Panc1 (cell line): ENCODE results near the gene ACSL6. TPM values are rescaled to one million over a fixed set of nuclear protein-coding genes. Genes with fewer than 3 reads are reported as not detected.

Experiments used
- ATAC-seq: fragments of 200-7000 bp; cut with Tn5 transposase; 2 replicates; pipeline ENCODE4 v1.9.1; 2020; ENCODE audit warnings: mild to moderate bottlenecking, moderate library complexity
- BruUV-seq: library from RNA; stranded (reverse); fragments of 400-500 nt; replicated peaks from 2 replicates; lab custom pipeline; 2021; lab: Mats Ljungman, UMichigan
- CTCF ChIA-PET: fragments of 300-600 bp; sonication (Branson Sonifier 250); formaldehyde crosslinking; loops from one replicate; lab custom pipeline; 2022; ENCODE audit warnings: antibody characterized with exemption; lab: Charles Lee
- POLR2A ChIA-PET: fragments of 300-600 bp; sonication (Branson Sonifier 250); formaldehyde crosslinking; loops from one replicate; lab custom pipeline; 2022; ENCODE audit warnings: antibody characterized with exemption; lab: Charles Lee
- DNase-seq: peaks from one replicate; pipeline ENCODE4 v3.0.0-alpha.2; 2010; ENCODE audit warnings: low read depth, low spot score
- H3K27ac ChIP-seq: 2 replicates; pipeline ENCODE4 v1.5.1; 2011; ENCODE audit warnings: mild to moderate bottlenecking, low read length, inconsistent platforms
- H3K27me3 ChIP-seq: fragments of 200-500 bp; sonication (Bioruptor generic); 2 replicates; pipeline ENCODE4 v1.6.0; 2014; ENCODE audit warnings: low read length, inconsistent platforms; ENCODE audit not compliant: control insufficient read depth, insufficient read depth
- H3K36me3 ChIP-seq: fragments of 200-500 bp; sonication (Bioruptor generic); 2 replicates; pipeline ENCODE4 v1.5.1; 2014; ENCODE audit warnings: inconsistent platforms, mild to moderate bottlenecking, low read length, moderate library complexity; ENCODE audit not compliant: control insufficient read depth, insufficient read depth
- H3K4me1 ChIP-seq: 2 replicates; pipeline ENCODE4 v1.5.1; 2011; ENCODE audit warnings: inconsistent platforms, mild to moderate bottlenecking, low read length, moderate library complexity; ENCODE audit not compliant: control insufficient read depth, insufficient read depth
- H3K4me3 ChIP-seq, 2 experiments: 2 replicates each; pipeline ENCODE4 v1.5.1; 2011 to 2012; ENCODE audit warnings: low read depth in 2 of 2, low read length in 2 of 2, mild to moderate bottlenecking in 2 of 2, inconsistent platforms in 1 of 2, moderate library complexity in 1 of 2
- H3K9me3 ChIP-seq: fragments of 200-500 bp; sonication (Bioruptor generic); 2 replicates; pipeline ENCODE4 v1.5.1; 2014; ENCODE audit warnings: low read depth, mild to moderate bottlenecking, inconsistent platforms, low read length, moderate library complexity; ENCODE audit not compliant: control insufficient read depth, insufficient read depth
- POLR2AphosphoS5 ChIP-seq: IDR thresholded peaks from 2 replicates; pipeline ENCODE4 v1.6.1; 2012; ENCODE audit warnings: mild to moderate bottlenecking, low read depth, low read length, moderate library complexity
- SIN3A ChIP-seq: IDR thresholded peaks from 2 replicates; pipeline ENCODE4 v1.6.1; 2012; ENCODE audit warnings: low read depth, mild to moderate bottlenecking, low read length, moderate library complexity, borderline replicate concordance; ENCODE audit not compliant: insufficient read depth
- TCF7L2 ChIP-seq: IDR thresholded peaks from 2 replicates; pipeline ENCODE4 v1.6.1; 2011; ENCODE audit warnings: mild to moderate bottlenecking, low read depth, low read length, inconsistent platforms
- in situ Hi-C: cut with HindIII; loops from 2 replicates; pipeline ENCODE4 v1.10.0; 2016; ENCODE audit warnings: low sequenced_read_pairs, low pct_unique_long_range_greater_than_20kb
- intact Hi-C: fragments of 100-400 bp; cut with micrococcal nuclease; formaldehyde crosslinking; loops from one replicate; pipeline ENCODE4 v1.10.0; 2022; ENCODE audit not compliant: unreplicated experiment
- total RNA-seq: library from RNA; stranded (reverse); gene quantifications from one replicate; pipeline ENCODE4 v1.2.1, GENCODE V29; 2021; ENCODE audit not compliant: unreplicated experiment
- TF ChIP-seq, protein P1 (sequence below): fragments of 450-650 bp; IDR thresholded peaks from 2 replicates; pipeline ENCODE4 v1.5.1; 2017; ENCODE audit warnings: mild to moderate bottlenecking
- TF ChIP-seq, protein P2 (sequence below), 2 experiments: IDR thresholded peaks; 2 replicates each; pipeline ENCODE4 v1.6.1; 2011 to 2012; ENCODE audit warnings: low read depth in 2 of 2, control low read depth in 1 of 2, low read length in 1 of 2, mild to moderate bottlenecking in 1 of 2, moderate library complexity in 1 of 2; ENCODE audit not compliant: insufficient read depth in 1 of 2

Gene ACSL6
- total RNA-seq, 1 experiment from 2014 or later: 0.18 TPM

DNA sequence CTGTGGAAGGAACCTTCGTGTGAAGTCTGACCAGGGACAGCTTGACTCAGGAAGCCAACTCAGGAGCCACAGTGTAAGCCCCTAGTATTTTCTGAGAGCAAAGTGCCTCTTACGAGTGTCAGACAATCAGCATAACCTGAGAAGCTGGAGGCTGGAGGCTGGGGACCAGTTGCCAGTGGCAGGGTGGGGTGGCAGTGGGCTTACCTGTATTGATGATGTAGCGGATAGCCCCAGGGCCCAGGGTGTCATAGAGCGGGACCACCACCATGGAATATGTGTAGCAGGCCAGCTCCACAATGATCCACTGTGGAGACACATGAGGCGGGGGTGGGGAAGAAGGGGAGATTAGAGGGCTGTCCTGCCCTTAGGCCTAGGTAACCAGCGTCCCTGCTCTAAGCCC is 22.9 kb downstream of the ACSL6 start:
- in situ Hi-C loops (no loop called here), intact Hi-C loops (no loop called here)
- no TSS peak for BruUV-seq
- TF ChIP-seq POLR2AphosphoS5 (no peak), SIN3A (no peak), TCF7L2 (no peak)
- TF ChIP-seq, protein P1, sequence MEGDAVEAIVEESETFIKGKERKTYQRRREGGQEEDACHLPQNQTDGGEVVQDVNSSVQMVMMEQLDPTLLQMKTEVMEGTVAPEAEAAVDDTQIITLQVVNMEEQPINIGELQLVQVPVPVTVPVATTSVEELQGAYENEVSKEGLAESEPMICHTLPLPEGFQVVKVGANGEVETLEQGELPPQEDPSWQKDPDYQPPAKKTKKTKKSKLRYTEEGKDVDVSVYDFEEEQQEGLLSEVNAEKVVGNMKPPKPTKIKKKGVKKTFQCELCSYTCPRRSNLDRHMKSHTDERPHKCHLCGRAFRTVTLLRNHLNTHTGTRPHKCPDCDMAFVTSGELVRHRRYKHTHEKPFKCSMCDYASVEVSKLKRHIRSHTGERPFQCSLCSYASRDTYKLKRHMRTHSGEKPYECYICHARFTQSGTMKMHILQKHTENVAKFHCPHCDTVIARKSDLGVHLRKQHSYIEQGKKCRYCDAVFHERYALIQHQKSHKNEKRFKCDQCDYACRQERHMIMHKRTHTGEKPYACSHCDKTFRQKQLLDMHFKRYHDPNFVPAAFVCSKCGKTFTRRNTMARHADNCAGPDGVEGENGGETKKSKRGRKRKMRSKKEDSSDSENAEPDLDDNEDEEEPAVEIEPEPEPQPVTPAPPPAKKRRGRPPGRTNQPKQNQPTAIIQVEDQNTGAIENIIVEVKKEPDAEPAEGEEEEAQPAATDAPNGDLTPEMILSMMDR: no peak
- TF ChIP-seq, protein P2, sequence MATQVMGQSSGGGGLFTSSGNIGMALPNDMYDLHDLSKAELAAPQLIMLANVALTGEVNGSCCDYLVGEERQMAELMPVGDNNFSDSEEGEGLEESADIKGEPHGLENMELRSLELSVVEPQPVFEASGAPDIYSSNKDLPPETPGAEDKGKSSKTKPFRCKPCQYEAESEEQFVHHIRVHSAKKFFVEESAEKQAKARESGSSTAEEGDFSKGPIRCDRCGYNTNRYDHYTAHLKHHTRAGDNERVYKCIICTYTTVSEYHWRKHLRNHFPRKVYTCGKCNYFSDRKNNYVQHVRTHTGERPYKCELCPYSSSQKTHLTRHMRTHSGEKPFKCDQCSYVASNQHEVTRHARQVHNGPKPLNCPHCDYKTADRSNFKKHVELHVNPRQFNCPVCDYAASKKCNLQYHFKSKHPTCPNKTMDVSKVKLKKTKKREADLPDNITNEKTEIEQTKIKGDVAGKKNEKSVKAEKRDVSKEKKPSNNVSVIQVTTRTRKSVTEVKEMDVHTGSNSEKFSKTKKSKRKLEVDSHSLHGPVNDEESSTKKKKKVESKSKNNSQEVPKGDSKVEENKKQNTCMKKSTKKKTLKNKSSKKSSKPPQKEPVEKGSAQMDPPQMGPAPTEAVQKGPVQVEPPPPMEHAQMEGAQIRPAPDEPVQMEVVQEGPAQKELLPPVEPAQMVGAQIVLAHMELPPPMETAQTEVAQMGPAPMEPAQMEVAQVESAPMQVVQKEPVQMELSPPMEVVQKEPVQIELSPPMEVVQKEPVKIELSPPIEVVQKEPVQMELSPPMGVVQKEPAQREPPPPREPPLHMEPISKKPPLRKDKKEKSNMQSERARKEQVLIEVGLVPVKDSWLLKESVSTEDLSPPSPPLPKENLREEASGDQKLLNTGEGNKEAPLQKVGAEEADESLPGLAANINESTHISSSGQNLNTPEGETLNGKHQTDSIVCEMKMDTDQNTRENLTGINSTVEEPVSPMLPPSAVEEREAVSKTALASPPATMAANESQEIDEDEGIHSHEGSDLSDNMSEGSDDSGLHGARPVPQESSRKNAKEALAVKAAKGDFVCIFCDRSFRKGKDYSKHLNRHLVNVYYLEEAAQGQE (IDR thresholded peaks at IDR 0.05; ENCODE audit: insufficient read depth in 1 of 2, low read depth in 2 of 2, low read length in 1 of 2): no peak
- no peak overlapping the region for H3K4me3 ChIP-seq
- H3K36me3 ChIP-seq: no peaks in the 10 kb centered on the region
- ChIA-PET POLR2A (no interaction called here), CTCF (no interaction called here)
- no peaks in the 10 kb centered on the region for H3K27me3 ChIP-seq
- H3K4me1 ChIP-seq: no peaks in the 10 kb centered on the region
- DNase-seq (no peak), ATAC-seq (no peak)
- H3K9me3 ChIP-seq: no peaks in the 10 kb centered on the region
- no peak overlapping the region for H3K27ac ChIP-seq

DNA sequence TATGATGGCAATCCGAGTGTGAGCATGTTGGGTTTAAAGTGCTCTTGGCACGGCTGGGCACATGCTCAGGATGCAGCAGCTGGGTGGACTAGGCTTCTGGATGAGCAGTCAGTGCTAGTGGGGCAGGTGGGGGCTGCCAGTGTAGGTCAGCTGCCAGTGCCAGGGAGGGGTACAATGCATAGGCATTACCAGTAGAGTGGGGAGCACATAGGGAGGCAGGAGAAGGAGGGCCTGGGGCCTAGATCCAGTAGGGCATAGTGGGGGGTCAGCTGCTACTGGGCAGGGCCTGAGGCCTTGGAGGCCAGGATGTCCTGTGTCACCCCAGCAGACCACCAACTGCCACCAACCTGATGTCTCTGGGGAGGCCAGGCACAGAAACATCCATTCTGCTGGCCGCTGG is 24.2 kb downstream of the ACSL6 start:
- no peak overlapping the region for H3K27ac ChIP-seq
- ATAC-seq: no peak
- ChIA-PET POLR2A (no interaction called here), CTCF (no interaction called here)
- no TSS peak for BruUV-seq
- H3K4me3 ChIP-seq: no peak overlapping the region
- TF ChIP-seq POLR2AphosphoS5 (no peak), SIN3A (no peak), TCF7L2 (no peak)
- TF ChIP-seq, protein P1: no peak
- TF ChIP-seq, protein P2 (IDR thresholded peaks at IDR 0.05; ENCODE audit: insufficient read depth in 1 of 2, low read depth in 2 of 2, low read length in 1 of 2): no peak
- H3K9me3 ChIP-seq: no peaks in the 10 kb centered on the region
- H3K36me3 ChIP-seq: no peaks in the 10 kb centered on the region
- DNase-seq: no peak
- H3K4me1 ChIP-seq: no peaks in the 10 kb centered on the region
- H3K27me3 ChIP-seq: no peaks in the 10 kb centered on the region
- intact Hi-C loops (no loop called here), in situ Hi-C loops (no loop called here)
